ENCODE data around the gene PDE8A. TPM values are rescaled to one million over a fixed set of nuclear protein-coding genes. Genes with fewer than 3 reads are reported as not detected.

PDE8A gene
- total RNA-seq, 1 experiment from 2014 or later, result 40.0 TPM

DNA sequence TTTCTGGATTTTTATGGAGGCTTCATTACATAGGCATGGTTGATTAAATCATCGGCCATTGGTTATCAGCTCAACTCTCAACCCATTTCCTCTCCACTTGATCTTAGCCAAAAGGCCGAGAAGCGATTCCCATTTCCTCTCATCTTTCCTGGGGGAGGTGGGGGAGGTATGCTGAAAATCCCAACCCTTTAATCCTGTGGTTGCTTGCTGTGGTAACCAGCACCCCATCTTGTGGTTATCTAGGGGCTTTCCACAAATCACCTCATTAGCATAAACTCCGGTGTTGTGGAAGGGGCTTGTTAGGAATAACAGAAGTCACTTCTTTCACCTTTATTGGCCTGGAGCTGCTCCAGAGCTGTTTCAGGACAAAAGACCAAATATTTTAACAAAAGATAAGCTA lies 20.9 kb downstream of the PDE8A start:
- in situ Hi-C loops (cut with HindIII; ENCODE audit: low pct_unique_long_range_greater_than_20kb, low sequenced_read_pairs), result no loop called here
- ChIA-PET CTCF (interaction anchor here (0.6 kb wide), 1 partner anchor 44 kb away, joined by 3 read pairs; no protein-coding TSS in a partner anchor), POLR2A (no interaction called here)
- TF ChIP-seq SIN3A (IDR thresholded peaks at IDR 0.05; ENCODE audit: borderline replicate concordance, insufficient read depth, low read depth, low read length) (no peak), TCF7L2 (IDR thresholded peaks at IDR 0.05; ENCODE audit: low read depth, low read length) (no peak), POLR2AphosphoS5 (IDR thresholded peaks at IDR 0.05; ENCODE audit: low read depth, low read length) (no peak)
- TF ChIP-seq, protein P1, sequence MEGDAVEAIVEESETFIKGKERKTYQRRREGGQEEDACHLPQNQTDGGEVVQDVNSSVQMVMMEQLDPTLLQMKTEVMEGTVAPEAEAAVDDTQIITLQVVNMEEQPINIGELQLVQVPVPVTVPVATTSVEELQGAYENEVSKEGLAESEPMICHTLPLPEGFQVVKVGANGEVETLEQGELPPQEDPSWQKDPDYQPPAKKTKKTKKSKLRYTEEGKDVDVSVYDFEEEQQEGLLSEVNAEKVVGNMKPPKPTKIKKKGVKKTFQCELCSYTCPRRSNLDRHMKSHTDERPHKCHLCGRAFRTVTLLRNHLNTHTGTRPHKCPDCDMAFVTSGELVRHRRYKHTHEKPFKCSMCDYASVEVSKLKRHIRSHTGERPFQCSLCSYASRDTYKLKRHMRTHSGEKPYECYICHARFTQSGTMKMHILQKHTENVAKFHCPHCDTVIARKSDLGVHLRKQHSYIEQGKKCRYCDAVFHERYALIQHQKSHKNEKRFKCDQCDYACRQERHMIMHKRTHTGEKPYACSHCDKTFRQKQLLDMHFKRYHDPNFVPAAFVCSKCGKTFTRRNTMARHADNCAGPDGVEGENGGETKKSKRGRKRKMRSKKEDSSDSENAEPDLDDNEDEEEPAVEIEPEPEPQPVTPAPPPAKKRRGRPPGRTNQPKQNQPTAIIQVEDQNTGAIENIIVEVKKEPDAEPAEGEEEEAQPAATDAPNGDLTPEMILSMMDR (IDR thresholded peaks at IDR 0.05), result no peak
- H3K4me3 ChIP-seq (ENCODE audit: low read depth in 2 of 2, low read length in 2 of 2), result no peak overlapping the region
- intact Hi-C loops (cut with micrococcal nuclease; ENCODE audit: unreplicated experiment), result no loop called here
- no peak overlapping the region for H3K27ac ChIP-seq (ENCODE audit: low read length)
- H3K9me3 ChIP-seq (ENCODE audit: control insufficient read depth, insufficient read depth, low read depth, low read length), result no peaks in the 10 kb centered on the region
- no TSS peak for BruUV-seq (replicated peaks)
- no peak for ATAC-seq
- H3K27me3 ChIP-seq (ENCODE audit: control insufficient read depth, insufficient read depth, low read length), result no peaks in the 10 kb centered on the region
- H3K36me3 ChIP-seq (ENCODE audit: control insufficient read depth, insufficient read depth, low read length), result no peaks in the 10 kb centered on the region
- no peak for DNase-seq (ENCODE audit: low read depth, low spot score)
- H3K4me1 ChIP-seq (ENCODE audit: control insufficient read depth, insufficient read depth, low read length), result peaks cover 8% of the 10 kb centered on the region; the same call in 1 of the 2 replicates

GRCh38 chr15:85003593-85004312 lies 22.1 kb downstream of the PDE8A start:
- ATAC-seq, result no peak
- Histone ChIP-seq H3K27me3 (ENCODE audit: control insufficient read depth, insufficient read depth, low read length) (no peaks in the 10 kb centered on the region), H3K9me3 (ENCODE audit: control insufficient read depth, insufficient read depth, low read depth, low read length) (no peaks in the 10 kb centered on the region), H3K4me3 (ENCODE audit: low read depth in 2 of 2, low read length in 2 of 2) (no peak overlapping the region), H3K36me3 (ENCODE audit: control insufficient read depth, insufficient read depth, low read length) (no peaks in the 10 kb centered on the region), H3K27ac (ENCODE audit: low read length) (no peak overlapping the region), H3K4me1 (ENCODE audit: control insufficient read depth, insufficient read depth, low read length) (peaks cover 8% of the 10 kb centered on the region; the same call in 1 of the 2 replicates)
- intact Hi-C loops (cut with micrococcal nuclease; ENCODE audit: unreplicated experiment), result no loop called here
- in situ Hi-C loops (cut with HindIII; ENCODE audit: low pct_unique_long_range_greater_than_20kb, low sequenced_read_pairs), result no loop called here
- DNase-seq (ENCODE audit: low read depth, low spot score), result no peak
- no TSS peak for BruUV-seq (replicated peaks)
- ChIA-PET POLR2A (no interaction called here), CTCF (no interaction called here)
- no peak for TF ChIP-seq SIN3A (IDR thresholded peaks at IDR 0.05; ENCODE audit: borderline replicate concordance, insufficient read depth, low read depth, low read length)

DNA sequence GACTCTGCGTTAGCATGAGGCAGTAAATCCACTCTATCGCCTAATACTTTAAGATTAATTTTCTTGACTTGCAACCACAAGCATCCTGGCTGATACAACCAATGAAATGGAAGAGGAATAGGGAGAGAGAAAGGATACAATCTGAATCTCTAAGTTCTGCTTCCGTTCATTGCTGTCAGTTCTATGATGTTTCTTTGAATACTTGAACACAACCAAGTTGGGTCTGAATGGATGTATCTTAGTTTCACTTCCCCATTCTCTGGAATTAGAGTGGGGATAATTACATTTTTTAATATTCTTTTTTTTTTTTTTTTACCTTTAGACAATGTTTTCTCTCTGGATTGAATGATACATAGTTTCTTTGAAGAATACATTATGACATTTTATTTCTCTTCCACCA lies 22.9 kb downstream of the PDE8A start:
- ATAC-seq, result no peak
- CTCF ChIA-PET, result no interaction called here
- peaks cover 8% of the 10 kb centered on the region; the same call in 1 of the 2 replicates for H3K4me1 ChIP-seq (ENCODE audit: control insufficient read depth, insufficient read depth, low read length)
- TF ChIP-seq POLR2AphosphoS5 (IDR thresholded peaks at IDR 0.05; ENCODE audit: low read depth, low read length), result no peak
- no peak for TF ChIP-seq REST (IDR thresholded peaks at IDR 0.05; ENCODE audit: insufficient read depth in 1 of 2, low read depth in 2 of 2, low read length in 1 of 2)
- no peak for TF ChIP-seq SIN3A (IDR thresholded peaks at IDR 0.05; ENCODE audit: borderline replicate concordance, insufficient read depth, low read depth, low read length)
- no peak for TF ChIP-seq TCF7L2 (IDR thresholded peaks at IDR 0.05; ENCODE audit: low read depth, low read length)
- TF ChIP-seq, protein P1 (IDR thresholded peaks at IDR 0.05), result no peak
- in situ Hi-C loops (cut with HindIII; ENCODE audit: low pct_unique_long_range_greater_than_20kb, low sequenced_read_pairs), result no loop called here
- no peaks in the 10 kb centered on the region for H3K27me3 ChIP-seq (ENCODE audit: control insufficient read depth, insufficient read depth, low read length)
- intact Hi-C loops (cut with micrococcal nuclease; ENCODE audit: unreplicated experiment), result no loop called here
- H3K27ac ChIP-seq (ENCODE audit: low read length), result no peak overlapping the region
- H3K4me3 ChIP-seq (ENCODE audit: low read depth in 2 of 2, low read length in 2 of 2), result no peak overlapping the region
- H3K36me3 ChIP-seq (ENCODE audit: control insufficient read depth, insufficient read depth, low read length), result no peaks in the 10 kb centered on the region
- DNase-seq (ENCODE audit: low read depth, low spot score), result no peak
- POLR2A ChIA-PET, result no interaction called here
- BruUV-seq (replicated peaks), result no TSS peak
- H3K9me3 ChIP-seq (ENCODE audit: control insufficient read depth, insufficient read depth, low read depth, low read length), result no peaks in the 10 kb centered on the region
